Colonic mucosa (tissue), 4 donors: Measurements from ENCODE around the gene HAND2. TPM values are rescaled to one million over a fixed set of nuclear protein-coding genes. Genes with fewer than 3 reads are reported as not detected.

Experiments
- DNase-seq: peaks from one replicate; pipeline ENCODE4 v3.0.0-alpha.2; 2020
- H3K27ac ChIP-seq: fragments of 200-600 bp; one replicate; pipeline ENCODE4 v1.8.0; 2021
- H3K27me3 ChIP-seq: fragments of 200-600 bp; one replicate; pipeline ENCODE4 v1.8.0; 2021
- H3K36me3 ChIP-seq: fragments of 200-600 bp; one replicate; pipeline ENCODE4 v1.8.0; 2021
- H3K4me1 ChIP-seq: fragments of 200-600 bp; one replicate; pipeline ENCODE4 v1.8.0; 2021; ENCODE audit warnings: mild to moderate bottlenecking
- H3K4me3 ChIP-seq: fragments of 200-600 bp; one replicate; pipeline ENCODE4 v1.8.0; 2021
- H3K9ac ChIP-seq, 2 donors: one replicate each; pipeline ENCODE4 v1.7.0; 2013; ENCODE audit warnings: control low read depth in 2 of 2, low read depth in 2 of 2, low read length in 2 of 2
- H3K9me3 ChIP-seq: fragments of 200-600 bp; one replicate; pipeline ENCODE4 v1.8.0; 2021
- intact Hi-C: fragments of 100-400 bp; cut with DNase I; formaldehyde crosslinking; loops from one replicate; pipeline ENCODE4 v1.14.1; 2022
- total RNA-seq, 2 donors: library from RNA; stranded (reverse); fragmentation: NEBNext Ultra II Directional in 1 of 2; extraction: Animal tissue kit (Norgen Biotek cat#: 25700) in 1 of 2; gene quantifications; one replicate each; pipeline ENCODE4 v1.2.1, GENCODE V29; 2021
- TF ChIP-seq, protein P1 (sequence below): fragments of 200-600 bp; IDR thresholded peaks from one replicate; pipeline ENCODE4 v1.8.0; 2022; ENCODE audit warnings: antibody characterized with exemption, mild to moderate bottlenecking
- donor health status: healthy.
- donor health status: DM: no; HTN: no; CAD: no.
- donor health status: DM: no; HTN: no; CAD: no.

The HAND2 gene
- total RNA-seq, 2 donors from 2014 or later = 1.6 to 9.4 TPM

DNA sequence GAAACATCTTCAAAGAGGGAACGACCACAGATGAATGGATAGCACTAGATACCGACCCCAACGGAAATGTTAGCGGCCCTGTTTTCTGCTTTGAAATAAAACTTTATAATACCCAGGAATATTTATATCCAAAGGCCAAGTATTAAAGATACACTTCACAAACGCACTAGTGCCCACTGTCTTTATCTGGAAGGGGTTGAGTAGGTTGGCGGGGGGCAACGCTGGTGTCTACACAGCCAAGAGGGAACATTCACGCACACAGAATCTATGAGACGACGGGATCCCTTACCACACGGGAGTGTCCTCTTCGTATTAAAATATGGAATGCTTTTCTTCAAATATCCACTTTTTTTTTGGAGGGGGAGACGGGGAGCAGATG, 3.3 kb downstream of the HAND2 start:
- peak overlapping the region in 1 of 2 donors; percentile 8 for H3K9ac ChIP-seq
- no peak for DNase-seq
- intact Hi-C loops = no loop called here
- peaks cover 81% of the 10 kb centered on the region for H3K27me3 ChIP-seq
- H3K36me3 ChIP-seq = no peaks in the 10 kb centered on the region
- H3K4me3 ChIP-seq = peak overlapping the region; percentile 28
- no peaks in the 10 kb centered on the region for H3K9me3 ChIP-seq
- TF ChIP-seq, protein P1, sequence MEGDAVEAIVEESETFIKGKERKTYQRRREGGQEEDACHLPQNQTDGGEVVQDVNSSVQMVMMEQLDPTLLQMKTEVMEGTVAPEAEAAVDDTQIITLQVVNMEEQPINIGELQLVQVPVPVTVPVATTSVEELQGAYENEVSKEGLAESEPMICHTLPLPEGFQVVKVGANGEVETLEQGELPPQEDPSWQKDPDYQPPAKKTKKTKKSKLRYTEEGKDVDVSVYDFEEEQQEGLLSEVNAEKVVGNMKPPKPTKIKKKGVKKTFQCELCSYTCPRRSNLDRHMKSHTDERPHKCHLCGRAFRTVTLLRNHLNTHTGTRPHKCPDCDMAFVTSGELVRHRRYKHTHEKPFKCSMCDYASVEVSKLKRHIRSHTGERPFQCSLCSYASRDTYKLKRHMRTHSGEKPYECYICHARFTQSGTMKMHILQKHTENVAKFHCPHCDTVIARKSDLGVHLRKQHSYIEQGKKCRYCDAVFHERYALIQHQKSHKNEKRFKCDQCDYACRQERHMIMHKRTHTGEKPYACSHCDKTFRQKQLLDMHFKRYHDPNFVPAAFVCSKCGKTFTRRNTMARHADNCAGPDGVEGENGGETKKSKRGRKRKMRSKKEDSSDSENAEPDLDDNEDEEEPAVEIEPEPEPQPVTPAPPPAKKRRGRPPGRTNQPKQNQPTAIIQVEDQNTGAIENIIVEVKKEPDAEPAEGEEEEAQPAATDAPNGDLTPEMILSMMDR = no peak
- no peak overlapping the region for H3K27ac ChIP-seq
- H3K4me1 ChIP-seq = peaks cover 5% of the 10 kb centered on the region

DNA sequence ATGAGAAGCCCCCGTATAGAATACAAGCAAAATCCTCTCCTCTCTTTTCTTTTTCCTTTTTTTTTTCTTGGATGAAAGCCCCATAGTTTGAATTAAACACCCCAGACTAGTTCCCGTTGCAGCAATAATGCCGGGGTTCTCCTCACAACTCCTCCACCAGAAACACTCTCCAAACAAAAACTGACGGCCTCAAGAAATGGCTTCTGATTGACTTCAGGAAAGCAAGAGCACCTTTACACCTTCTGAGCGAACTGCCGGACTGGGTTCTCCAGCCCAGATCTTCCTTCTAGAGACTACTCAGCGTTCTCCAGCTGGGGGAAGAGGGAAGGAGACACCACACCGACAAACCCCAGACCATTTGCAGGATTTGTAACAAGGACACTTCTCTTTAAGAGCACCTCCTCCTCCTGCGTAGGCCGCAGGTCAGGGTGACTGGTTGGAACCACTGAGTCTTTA, 4.0 kb downstream of the HAND2 start:
- intact Hi-C loops = no loop called here
- H3K9ac ChIP-seq = no peak overlapping the region
- peaks cover 5% of the 10 kb centered on the region for H3K4me1 ChIP-seq
- H3K9me3 ChIP-seq = no peaks in the 10 kb centered on the region
- peaks cover 81% of the 10 kb centered on the region for H3K27me3 ChIP-seq
- TF ChIP-seq, protein P1 = no peak
- H3K27ac ChIP-seq = no peak overlapping the region
- no peak for DNase-seq
- H3K36me3 ChIP-seq = no peaks in the 10 kb centered on the region
- peak overlapping the region; percentile 28 for H3K4me3 ChIP-seq

DNA sequence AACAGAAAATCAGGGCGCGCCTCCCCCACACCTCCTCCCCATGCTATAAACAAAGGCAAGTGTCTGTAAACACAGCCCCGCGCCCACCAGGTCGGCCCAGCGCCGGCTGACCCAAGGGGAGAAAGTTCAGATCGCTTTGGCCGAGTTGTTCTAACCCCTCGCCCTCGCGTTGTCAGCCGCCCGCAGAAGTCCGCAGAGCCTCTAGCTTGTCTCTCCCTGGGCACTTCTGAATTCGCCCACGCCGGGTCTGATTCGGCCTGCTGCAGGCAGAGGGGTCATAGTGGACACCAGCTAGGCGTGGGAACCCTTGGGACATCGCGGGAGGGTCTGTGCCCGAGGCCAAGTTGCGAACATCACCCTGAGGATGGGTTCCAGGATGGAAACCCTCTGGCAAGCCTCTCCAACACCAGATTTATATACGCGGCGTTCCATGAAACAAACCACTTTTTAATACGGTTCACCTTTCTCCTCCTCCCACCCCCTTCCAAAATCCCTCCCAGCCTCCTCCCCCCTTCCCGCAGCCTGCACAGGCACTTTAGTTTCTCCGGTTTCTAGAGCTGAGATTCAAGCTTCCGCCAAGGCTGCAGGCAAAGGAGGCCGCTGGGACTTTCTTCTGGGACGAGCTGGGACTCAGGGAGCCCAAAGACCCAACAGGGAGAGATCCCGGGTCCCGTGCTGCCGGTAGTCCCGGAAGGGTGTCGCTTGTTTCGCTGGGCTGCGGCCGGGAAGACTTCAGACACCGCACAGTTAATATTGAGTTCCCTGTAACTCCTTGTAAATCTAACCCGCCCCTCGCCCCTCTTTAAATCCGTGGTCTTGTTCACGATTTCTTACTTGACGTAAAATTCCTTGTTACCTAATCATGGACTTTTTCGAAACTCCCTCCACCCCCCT, 4.7 kb downstream of the HAND2 start:
- intact Hi-C loops = no loop called here
- no peak for DNase-seq
- H3K9me3 ChIP-seq = no peaks in the 10 kb centered on the region
- peak overlapping the region; percentile 28 for H3K4me3 ChIP-seq
- TF ChIP-seq, protein P1 = no peak
- peaks cover 5% of the 10 kb centered on the region for H3K4me1 ChIP-seq
- no peaks in the 10 kb centered on the region for H3K36me3 ChIP-seq
- no peak overlapping the region for H3K27ac ChIP-seq
- H3K27me3 ChIP-seq = peaks cover 82% of the 10 kb centered on the region
- no peak overlapping the region for H3K9ac ChIP-seq

DNA sequence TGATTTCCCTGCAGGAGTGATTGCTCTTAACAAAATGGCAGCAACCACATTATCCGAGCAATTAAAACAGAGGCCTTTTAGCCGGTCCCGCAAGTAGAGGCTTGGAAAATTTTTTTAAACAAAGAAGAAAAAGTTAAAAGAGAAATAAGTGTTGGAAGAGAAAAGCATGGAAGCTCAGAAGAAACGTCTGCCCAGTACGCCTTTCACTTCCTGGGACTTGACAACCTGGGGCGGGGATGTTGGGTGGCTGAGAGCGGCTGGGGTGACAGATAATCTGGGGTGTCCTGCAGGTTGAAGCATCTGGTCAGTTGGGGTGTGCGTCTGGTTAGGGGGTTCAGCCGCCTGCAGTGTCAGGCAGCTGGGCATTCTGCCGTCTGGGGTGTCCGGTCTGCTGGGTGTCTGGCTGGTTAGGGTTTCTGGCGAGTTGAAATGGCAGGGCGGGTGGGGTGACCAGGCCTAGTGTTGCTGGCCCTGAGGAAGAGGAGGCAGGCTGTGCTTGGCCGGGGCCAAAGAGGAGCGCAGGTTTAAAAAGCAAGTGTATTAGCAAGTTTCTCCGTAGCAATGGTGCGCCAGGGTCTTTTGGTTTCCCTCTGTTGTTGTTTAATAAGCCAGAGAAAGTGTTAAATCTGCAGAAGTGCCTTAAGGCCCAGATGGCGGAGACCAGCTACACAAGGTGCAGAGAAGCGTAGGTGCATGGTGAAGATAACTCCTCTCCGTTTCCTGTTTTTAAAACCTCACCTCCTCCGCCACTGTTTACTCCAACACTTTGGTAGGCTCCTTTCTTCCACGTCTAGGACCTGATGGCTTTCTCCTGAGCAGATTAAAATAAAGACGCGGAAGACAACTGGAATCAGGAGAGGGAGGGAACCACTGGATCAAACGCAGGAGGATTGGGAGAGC, 5.6 kb downstream of the HAND2 start:
- H3K27me3 ChIP-seq = peaks cover 83% of the 10 kb centered on the region
- H3K9me3 ChIP-seq = no peaks in the 10 kb centered on the region
- peaks cover 5% of the 10 kb centered on the region for H3K4me1 ChIP-seq
- TF ChIP-seq, protein P1 = no peak
- no peaks in the 10 kb centered on the region for H3K36me3 ChIP-seq
- intact Hi-C loops = no loop called here
- no peak overlapping the region for H3K9ac ChIP-seq
- H3K4me3 ChIP-seq = no peak overlapping the region
- no peak for DNase-seq
- no peak overlapping the region for H3K27ac ChIP-seq

DNA sequence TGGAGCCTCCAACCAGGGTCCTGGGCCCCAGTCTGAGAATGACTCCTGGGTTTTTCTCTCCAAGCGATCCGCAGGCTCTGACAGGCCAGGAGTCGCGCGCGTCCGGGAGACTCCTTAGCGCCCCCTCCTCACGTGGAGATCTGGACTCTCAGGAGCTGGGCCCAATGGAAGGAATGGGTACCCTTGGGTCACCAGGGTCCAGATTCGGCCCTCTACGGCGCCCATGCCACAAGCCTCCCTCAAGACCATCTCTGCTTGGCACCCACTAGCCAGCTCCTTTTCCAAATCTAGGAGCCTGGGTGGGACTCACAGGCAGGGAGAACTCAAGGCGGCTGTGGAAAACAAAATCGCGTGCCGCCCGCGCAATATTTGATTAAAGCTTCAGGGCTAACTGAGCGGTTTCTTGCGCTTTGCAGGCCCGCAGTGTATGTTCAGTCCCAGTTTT, 7.1 kb downstream of the HAND2 start:
- peaks cover 5% of the 10 kb centered on the region for H3K4me1 ChIP-seq
- no peak for DNase-seq
- peaks cover 88% of the 10 kb centered on the region for H3K27me3 ChIP-seq

More for the DNA sequence above, 7.1 kb downstream of the HAND2 start:
- Histone ChIP-seq H3K36me3 (no peaks in the 10 kb centered on the region), H3K27ac (no peak overlapping the region), H3K9ac (no peak overlapping the region), H3K9me3 (no peaks in the 10 kb centered on the region), H3K4me3 (no peak overlapping the region)
- intact Hi-C loops = no loop called here
- TF ChIP-seq, protein P1 = no peak
